GM23338 (cell line): Measurements from ENCODE around the gene PITPNC1.

ENCODE experiments used
- CTCF ChIP-seq, 2 experiments: fragments of 200-600 bp in 1 of 2; sonication (generic) in 1 of 2; conservative IDR thresholded peaks; 2 replicates each; pipeline versions ENCODE4 v1.5.1 to v1.6.1; 2016 to 2017; ENCODE audit warnings: antibody characterized with exemption in 2 of 2, low read depth in 2 of 2, mild to moderate bottlenecking in 2 of 2, moderate library complexity in 1 of 2
- EZH2 ChIP-seq: fragments of 200-600 bp; sonication (generic); IDR thresholded peaks from one replicate; pipeline ENCODE4 v1.8.0; 2017; ENCODE audit warnings: antibody characterized with exemption, mild to moderate bottlenecking, low read depth; ENCODE audit not compliant: unreplicated experiment
- EZH2phosphoT487 ChIP-seq: fragments of 200-600 bp; sonication (generic); IDR thresholded peaks from one replicate; pipeline ENCODE4 v1.8.1; 2018; ENCODE audit warnings: antibody characterized with exemption; ENCODE audit not compliant: unreplicated experiment
- STAT1 ChIP-seq: IDR thresholded peaks from one replicate; pipeline ENCODE4 v1.6.1; 2016; ENCODE audit warnings: antibody characterized with exemption; ENCODE audit not compliant: unreplicated experiment

- no peak for TF ChIP-seq CTCF (conservative IDR thresholded peaks at IDR 0.05; ENCODE audit: low read depth in 2 of 2)
- no peak for TF ChIP-seq EZH2phosphoT487
- no peak for TF ChIP-seq EZH2
- no peak for TF ChIP-seq STAT1
Observed at GRCh38 chr17:67365738-67366192, 11.3 kb upstream of the PITPNC1 start.
